ENCODE results near the gene SHROOM2. TPM values are rescaled to one million over a fixed set of nuclear protein-coding genes. Genes with fewer than 3 reads are reported as not detected.

The SHROOM2 gene
- total RNA-seq, 1 donor from 2014 or later = 8.2 TPM

GRCh38 chrX:9952300-9952699, 166.1 kb downstream of the SHROOM2 start:
- peaks cover 19% of the 10 kb centered on the region for H3K4me1 Mint-ChIP-seq (ENCODE audit: unreplicated experiment)

GRCh38 chrX:9953396-9953795, 167.2 kb downstream of the SHROOM2 start:
- no peaks in the 10 kb centered on the region for H3K27me3 Mint-ChIP-seq (ENCODE audit: unreplicated experiment)
- DNase-seq (ENCODE audit: extremely low spot score, unreplicated experiment) = no peak
- H3K4me3 Mint-ChIP-seq (ENCODE audit: unreplicated experiment) = no peak overlapping the region
- TF ChIP-seq CTCF (IDR thresholded peaks at IDR 0.05) = no peak
- no peak overlapping the region for H3K27ac Mint-ChIP-seq (ENCODE audit: unreplicated experiment)
- peaks cover 19% of the 10 kb centered on the region for H3K4me1 Mint-ChIP-seq (ENCODE audit: unreplicated experiment)
- no peaks in the 10 kb centered on the region for H3K36me3 Mint-ChIP-seq (ENCODE audit: unreplicated experiment)
- peaks cover 13% of the 10 kb centered on the region for H3K9me3 Mint-ChIP-seq (ENCODE audit: unreplicated experiment)

More at GRCh38 chrX:9952300-9952699, 166.1 kb downstream of the SHROOM2 start:
- no peak for DNase-seq (ENCODE audit: extremely low spot score, unreplicated experiment)
- no peaks in the 10 kb centered on the region for H3K27me3 Mint-ChIP-seq (ENCODE audit: unreplicated experiment)
- H3K36me3 Mint-ChIP-seq (ENCODE audit: unreplicated experiment) = peaks cover 6% of the 10 kb centered on the region
- no peak for TF ChIP-seq CTCF (IDR thresholded peaks at IDR 0.05)
- H3K9me3 Mint-ChIP-seq (ENCODE audit: unreplicated experiment) = peaks cover 13% of the 10 kb centered on the region
- H3K4me3 Mint-ChIP-seq (ENCODE audit: unreplicated experiment) = no peak overlapping the region
- no peak overlapping the region for H3K27ac Mint-ChIP-seq (ENCODE audit: unreplicated experiment)

- H3K27me3 Mint-ChIP-seq (ENCODE audit: unreplicated experiment) = no peaks in the 10 kb centered on the region
- no peak for TF ChIP-seq CTCF (IDR thresholded peaks at IDR 0.05)
- no peak overlapping the region for H3K4me3 Mint-ChIP-seq (ENCODE audit: unreplicated experiment)
- DNase-seq (ENCODE audit: extremely low spot score, unreplicated experiment) = no peak
- H3K9me3 Mint-ChIP-seq (ENCODE audit: unreplicated experiment) = peaks cover 13% of the 10 kb centered on the region
- H3K36me3 Mint-ChIP-seq (ENCODE audit: unreplicated experiment) = no peaks in the 10 kb centered on the region
- H3K27ac Mint-ChIP-seq (ENCODE audit: unreplicated experiment) = peak overlapping the region; percentile 23
- peaks cover 19% of the 10 kb centered on the region for H3K4me1 Mint-ChIP-seq (ENCODE audit: unreplicated experiment)
Observed at GRCh38 chrX:9955506-9955905, 169.3 kb downstream of the SHROOM2 start.

- Mint-ChIP-seq H3K4me3 (ENCODE audit: unreplicated experiment) (no peak overlapping the region), H3K27ac (ENCODE audit: unreplicated experiment) (no peak overlapping the region), H3K27me3 (ENCODE audit: unreplicated experiment) (no peaks in the 10 kb centered on the region), H3K36me3 (ENCODE audit: unreplicated experiment) (no peaks in the 10 kb centered on the region), H3K9me3 (ENCODE audit: unreplicated experiment) (peaks cover 8% of the 10 kb centered on the region), H3K4me1 (ENCODE audit: unreplicated experiment) (peaks cover 19% of the 10 kb centered on the region)
- no peak for DNase-seq (ENCODE audit: extremely low spot score, unreplicated experiment)
- TF ChIP-seq CTCF (IDR thresholded peaks at IDR 0.05) = no peak
Observed at GRCh38 chrX:9957743-9958142, 171.5 kb downstream of the SHROOM2 start.

- Mint-ChIP-seq H3K4me1 (ENCODE audit: unreplicated experiment) (peaks cover 19% of the 10 kb centered on the region), H3K27ac (ENCODE audit: unreplicated experiment) (no peak overlapping the region), H3K4me3 (ENCODE audit: unreplicated experiment) (no peak overlapping the region), H3K36me3 (ENCODE audit: unreplicated experiment) (no peaks in the 10 kb centered on the region), H3K9me3 (ENCODE audit: unreplicated experiment) (peaks cover 8% of the 10 kb centered on the region), H3K27me3 (ENCODE audit: unreplicated experiment) (no peaks in the 10 kb centered on the region)
- no peak for TF ChIP-seq CTCF (IDR thresholded peaks at IDR 0.05)
- DNase-seq (ENCODE audit: extremely low spot score, unreplicated experiment) = no peak
Observed at GRCh38 chrX:9958183-9958582, 172.0 kb downstream of the SHROOM2 start.

All from osteocyte (in vitro differentiated cells).